Measurements from ENCODE around the gene ARPC1B. TPM values are rescaled to one million over a fixed set of nuclear protein-coding genes. Genes with fewer than 3 reads are reported as not detected.
A peak's percentile ranks its signal among the peaks of the same experiment; 100 is the strongest.

The ARPC1B gene
- total and polyA plus RNA-seq, 2 of the 8 experiments (the other 6 are each of a cell fraction or from before 2014, with no cell fraction given), result 64.5 to 115 TPM

DNA sequence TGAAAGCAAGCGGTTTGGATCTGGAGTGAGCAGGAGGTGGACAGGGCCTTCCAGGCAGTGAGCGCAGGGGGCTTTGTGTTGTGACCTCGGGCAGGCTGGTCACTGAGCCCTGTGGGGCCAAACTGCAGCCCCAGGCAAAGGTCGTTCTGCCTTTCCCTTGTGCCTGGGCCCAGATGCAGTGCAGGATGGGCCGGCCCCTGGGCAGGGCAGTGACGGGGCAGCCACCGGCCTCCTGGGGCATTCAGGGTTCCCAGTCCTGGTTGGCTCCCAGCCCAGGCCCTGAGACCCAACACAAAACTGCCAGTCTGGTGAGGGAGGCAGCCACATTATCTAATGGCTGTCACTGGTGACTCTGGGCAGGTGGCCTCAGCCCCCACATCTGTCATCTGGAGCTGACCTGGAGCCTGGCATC is 7.1 kb downstream of the ARPC1B start:
- Histone ChIP-seq H4K20me1 (replicated peaks in 1 of 2; ENCODE audit: control insufficient read depth in 1 of 2, insufficient read depth in 2 of 2, low read length in 2 of 2) (peaks cover 12 to 21% of the 10 kb centered on the region in 2 experiments), H3K4me3 (ENCODE audit: extremely low read depth in 1 of 4, insufficient read depth in 2 of 4, low read depth in 3 of 4, low read length in 4 of 4) (no peak overlapping the region), H3K23ac (ENCODE audit: insufficient read length) (no peak overlapping the region), H2BK12ac (ENCODE audit: low read depth, low read length) (no peak overlapping the region), H3K4me1 (replicated peaks in 1 of 4; ENCODE audit: control insufficient read depth in 3 of 4, insufficient read depth in 4 of 4, low read length in 3 of 4) (peaks cover 0 to 5% (median 1%) of the 10 kb centered on the region in 4 experiments; a peak in 3 of 7 replicates), H4K8ac (ENCODE audit: extremely low read depth, insufficient read depth, low read length) (no peak overlapping the region), H2BK120ac (replicated peaks; ENCODE audit: low read depth, low read length) (no peak overlapping the region), H3K4me2 (ENCODE audit: insufficient read depth in 1 of 2, low read depth in 2 of 2, low read length in 2 of 2) (no peak overlapping the region), H3K4ac (replicated peaks; ENCODE audit: insufficient read length, low read depth, low read length) (no peak overlapping the region), H3K79me1 (ENCODE audit: low read depth, low read length) (peaks cover 13% of the 10 kb centered on the region), H3K27ac (ENCODE audit: low read depth, low read length) (0 out of 2 replicates have a peak overlapping the region, but pooled peaks have one; percentile 44), H3K56ac (replicated peaks; ENCODE audit: insufficient read length, low read depth, low read length) (no peak overlapping the region), H4K91ac (replicated peaks; ENCODE audit: insufficient read length, low read length) (no peak overlapping the region), H3K79me2 (ENCODE audit: control insufficient read depth in 1 of 2, insufficient read depth in 2 of 2, low read length in 2 of 2) (peaks cover 0 to 13% of the 10 kb centered on the region in 2 experiments; a peak in 1 of 4 replicates), H3K14ac (ENCODE audit: insufficient read length) (no peak overlapping the region), H2BK20ac (ENCODE audit: low read length) (no peak overlapping the region), H3K18ac (ENCODE audit: extremely low read depth, low read length) (no peak overlapping the region), H2BK5ac (ENCODE audit: low read depth, low read length) (peak overlapping the region; percentile 40), H3K9ac (replicated peaks in 1 of 4; ENCODE audit: extremely low read depth in 1 of 4, low read depth in 3 of 4, low read length in 3 of 4) (peak overlapping the region in 1 of 4 experiments; percentile 46; a peak in 1 of 7 replicates), H3K27me3 (replicated peaks in 1 of 4; ENCODE audit: control insufficient read depth in 3 of 4, extremely low read depth in 1 of 4, insufficient read depth in 3 of 4, low read length in 3 of 4) (no peaks in the 10 kb centered on the region), H3K23me2 (ENCODE audit: low read depth, low read length) (no peaks in the 10 kb centered on the region; the same call in 1 of the 2 replicates), H2BK15ac (ENCODE audit: low read length) (no peak overlapping the region), H3K36me3 (ENCODE audit: control insufficient read depth in 2 of 4, insufficient read depth in 4 of 4, low read length in 3 of 4) (peaks cover 0 to 5% (median 0%) of the 10 kb centered on the region in 4 experiments; a peak in 3 of 8 replicates), H4K5ac (ENCODE audit: insufficient read length, low read depth, low read length) (no peak overlapping the region), H2AK5ac (ENCODE audit: low read depth, low read length) (no peak overlapping the region), H2AFZ (ENCODE audit: low read length) (no peak overlapping the region), H3K9me3 (ENCODE audit: insufficient read depth in 2 of 2, low read depth in 1 of 2, low read length in 1 of 2) (no peaks in the 10 kb centered on the region)
- ChIA-PET CTCF (ENCODE audit: partially characterized antibody) (interaction anchor here (1.0 kb wide), 1 partner anchor 22 kb away, joined by 3 read pairs; no protein-coding TSS in a partner anchor), POLR2A (ENCODE audit: partially characterized antibody) (interaction anchor here (0.5 to 3.3 kb wide), 5 partner anchors 8 to 384 kb away, joined by 3 to 18 read pairs (median 4); partner anchors contain the start of genes BUD31, CPSF4, PDAP1 and PTCD1)
- TF ChIP-seq RBBP5 (IDR thresholded peaks at IDR 0.05; ENCODE audit: borderline replicate concordance, low read depth, low read length), result no peak
- no peak for TF ChIP-seq TCF12 (IDR thresholded peaks at IDR 0.05; ENCODE audit: low read depth, low read length)
- TF ChIP-seq CBX8 (IDR thresholded peaks at IDR 0.05; ENCODE audit: borderline replicate concordance, low read depth, low read length), result no peak
- TF ChIP-seq, protein P1, sequence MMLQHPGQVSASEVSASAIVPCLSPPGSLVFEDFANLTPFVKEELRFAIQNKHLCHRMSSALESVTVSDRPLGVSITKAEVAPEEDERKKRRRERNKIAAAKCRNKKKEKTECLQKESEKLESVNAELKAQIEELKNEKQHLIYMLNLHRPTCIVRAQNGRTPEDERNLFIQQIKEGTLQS (IDR thresholded peaks at IDR 0.05; ENCODE audit: insufficient read depth, low read depth, low read length), result no peak
- no peak for TF ChIP-seq JUND (IDR thresholded peaks at IDR 0.05; ENCODE audit: low read length)
- TF ChIP-seq GTF2F1 (IDR thresholded peaks at IDR 0.05; ENCODE audit: borderline replicate concordance, low read depth, low read length), result no peak
- no peak for TF ChIP-seq PHF8 (conservative IDR thresholded peaks at IDR 0.05; ENCODE audit: low read depth, low read length)
- TF ChIP-seq TAF7 (optimal IDR thresholded peaks at IDR 0.05; ENCODE audit: borderline replicate concordance, low read depth, low read length), result no peak
- 97% methylated on average over 7 of the region's 7 CpGs; no CpG with 5 or more reads in 1 of the 2 experiments for whole genome bisulfite sequencing, 2 experiments (ENCODE audit: extremely low coverage in 1 of 2, insufficient coverage in 1 of 2, insufficient read length in 1 of 2, insufficient replicate concordance in 2 of 2, low coverage in 1 of 2, low lambda C conversion rate in 2 of 2, missing lambda C conversion rate in 1 of 2)
- FAIRE-seq (no peak), DNase-seq (ENCODE audit: low read depth in 1 of 2, low spot score in 2 of 2) (no peak)

Data from H1 (cell line).